ENCODE data around the gene RANBP9.

Gene RANBP9

DNA sequence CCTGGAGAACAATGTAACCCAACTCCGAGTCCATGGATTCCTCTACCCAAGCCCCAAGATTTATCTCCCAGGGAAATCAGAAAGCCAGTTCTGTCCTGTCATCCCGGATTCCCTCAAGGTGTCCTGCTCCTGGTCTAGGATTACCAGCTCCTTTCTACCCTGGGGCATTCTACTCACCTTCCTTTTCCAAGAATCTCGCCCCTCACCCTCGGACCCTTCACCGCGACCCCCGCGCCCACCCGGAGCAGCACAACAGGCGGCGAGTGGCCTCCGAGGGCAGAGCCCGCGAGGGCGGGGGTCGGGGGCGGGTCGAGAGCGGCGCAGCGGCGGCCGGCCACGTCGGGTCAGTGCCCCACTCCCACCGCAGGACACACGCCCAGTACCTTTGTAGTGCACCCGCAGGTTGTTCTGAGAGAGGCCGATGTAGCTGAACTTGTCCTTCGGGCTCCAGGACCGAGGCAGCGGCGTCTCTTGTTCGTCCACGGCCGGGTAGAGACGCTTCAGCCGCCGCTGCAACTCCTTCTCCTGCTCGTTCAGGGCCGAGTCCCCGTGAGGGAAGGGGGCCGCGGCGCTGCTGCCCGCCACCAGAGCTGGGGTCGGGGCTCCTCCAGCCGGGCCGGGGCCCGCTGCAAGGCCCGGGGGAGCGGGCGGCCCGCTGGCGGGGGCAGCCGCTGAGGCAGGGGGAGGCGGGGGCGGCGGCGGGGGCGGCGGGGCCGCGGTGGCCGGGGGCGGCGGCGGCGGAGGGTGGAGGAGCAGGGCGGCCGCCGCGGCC, 897 bp downstream of the RANBP9 start:
- DNase-seq: peak; percentile 57

- DNase-seq: peak; percentile 89
These were observed 1.7 kb downstream of the RANBP9 start for GRCh38 chr6:13709689-13710551.

DNA sequence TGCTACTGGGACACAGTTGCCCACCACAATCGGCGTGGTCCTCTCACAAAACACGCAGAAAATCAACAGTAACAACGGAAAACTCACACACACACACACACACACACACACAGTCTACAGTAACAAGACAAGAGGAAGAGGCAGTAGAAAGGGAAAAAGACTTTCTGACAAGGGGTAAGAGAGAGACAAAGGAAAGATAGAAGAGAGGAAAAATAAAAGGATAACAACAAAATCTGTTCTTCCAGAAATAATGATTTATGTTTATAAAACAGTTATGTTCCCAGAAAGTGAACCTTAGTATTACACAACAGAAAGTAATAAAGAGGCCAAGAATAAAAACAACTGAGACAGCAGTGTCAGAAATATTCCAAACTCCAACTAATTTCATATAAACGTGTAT, 2.9 kb downstream of the RANBP9 start:
- DNase-seq: peak; percentile 49

GRCh38 chr6:13703496-13703895, 8.1 kb downstream of the RANBP9 start:
- no peak for DNase-seq

DNA sequence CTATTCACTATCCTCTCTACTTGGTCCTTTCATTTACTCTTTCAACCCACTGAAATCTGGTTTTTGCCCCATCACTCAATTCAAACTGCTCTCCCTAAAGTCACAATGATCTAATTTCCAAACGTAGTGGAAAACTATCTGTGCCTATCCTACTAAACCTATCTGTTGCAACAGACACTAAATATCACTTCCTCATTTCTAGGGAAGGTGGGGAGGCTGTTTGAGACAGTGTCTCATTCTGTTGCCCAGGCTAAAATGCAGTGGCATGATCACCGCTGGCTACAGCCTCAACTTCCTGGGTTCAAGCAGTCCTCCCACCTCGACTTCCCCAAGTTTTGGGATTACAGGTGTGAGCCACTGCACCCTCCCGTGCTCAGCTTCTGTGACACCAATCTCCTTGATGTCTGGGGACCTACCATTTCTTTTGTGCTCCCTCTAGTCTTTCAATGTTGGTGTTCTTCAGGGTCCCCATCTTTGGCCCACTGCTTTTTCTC, 8.8 kb downstream of the RANBP9 start:
- peak; percentile 89 for DNase-seq

DNA sequence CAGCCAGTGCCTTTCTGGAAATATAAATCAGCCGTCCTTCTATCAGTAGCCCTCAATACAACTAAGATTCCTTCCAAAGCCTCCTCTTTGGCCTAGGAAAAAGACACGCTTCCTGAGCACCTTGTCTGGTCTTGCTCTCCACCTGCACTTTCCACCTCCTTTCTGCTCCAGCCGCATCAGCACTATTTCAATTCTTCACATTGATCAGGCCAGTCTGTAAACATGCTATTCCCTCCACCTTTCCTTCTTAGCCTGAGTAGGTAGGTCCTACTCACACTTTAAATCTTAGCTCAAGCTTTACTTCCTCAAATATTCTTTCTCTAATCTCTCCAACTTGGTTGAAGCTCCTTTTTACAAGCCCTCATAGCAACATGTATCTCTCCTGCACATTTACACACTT, 11.4 kb downstream of the RANBP9 start:
- peak; percentile 38 for DNase-seq

DNA sequence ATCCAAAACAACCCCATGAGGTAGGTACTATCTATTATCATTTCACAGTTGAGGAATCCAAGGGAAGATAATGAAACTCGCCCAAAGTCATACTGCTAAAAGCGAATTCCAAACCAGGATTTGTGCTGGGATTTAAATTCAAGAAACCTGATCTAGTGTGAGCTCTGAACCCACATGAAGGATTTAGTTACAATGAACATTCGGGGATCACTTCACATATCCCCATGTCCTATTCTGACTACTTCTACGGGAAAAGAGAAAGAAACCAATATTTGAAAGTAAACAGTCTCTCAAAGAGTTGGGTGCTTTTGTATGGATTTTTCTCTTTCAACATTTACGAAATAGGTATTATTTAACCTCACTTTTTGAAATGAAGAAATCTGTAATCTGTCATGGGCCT, 12.9 kb downstream of the RANBP9 start:
- no peak for DNase-seq

GRCh38 chr6:13697857-13698256, 13.8 kb downstream of the RANBP9 start:
- DNase-seq: no peak

DNA sequence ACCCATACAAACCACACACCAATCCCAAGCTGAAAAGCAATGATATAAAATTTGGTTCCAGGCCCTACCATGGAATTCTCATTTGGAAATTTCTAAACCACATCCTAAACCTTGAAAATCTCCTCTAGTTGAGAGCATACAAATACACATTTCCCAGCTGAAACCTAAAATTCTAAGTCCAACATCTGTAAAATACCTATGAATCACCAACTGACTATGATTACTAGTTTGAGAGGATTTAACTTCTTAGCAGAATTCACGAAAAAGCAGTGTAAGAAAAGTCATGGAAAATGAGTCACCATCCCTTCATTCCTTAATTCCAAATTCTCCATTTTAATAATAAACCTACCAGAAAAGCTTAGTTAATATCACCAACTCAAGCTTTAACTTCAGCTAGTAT, 15.4 kb downstream of the RANBP9 start:
- DNase-seq: no peak

- no peak for DNase-seq
These were observed 16.4 kb downstream of the RANBP9 start for GRCh38 chr6:13695252-13695651.

GRCh38 chr6:13694562-13694961, 17.1 kb downstream of the RANBP9 start:
- peak; percentile 42 for DNase-seq

GRCh38 chr6:13689511-13690256, 22.0 kb downstream of the RANBP9 start:
- DNase-seq: no peak

DNA sequence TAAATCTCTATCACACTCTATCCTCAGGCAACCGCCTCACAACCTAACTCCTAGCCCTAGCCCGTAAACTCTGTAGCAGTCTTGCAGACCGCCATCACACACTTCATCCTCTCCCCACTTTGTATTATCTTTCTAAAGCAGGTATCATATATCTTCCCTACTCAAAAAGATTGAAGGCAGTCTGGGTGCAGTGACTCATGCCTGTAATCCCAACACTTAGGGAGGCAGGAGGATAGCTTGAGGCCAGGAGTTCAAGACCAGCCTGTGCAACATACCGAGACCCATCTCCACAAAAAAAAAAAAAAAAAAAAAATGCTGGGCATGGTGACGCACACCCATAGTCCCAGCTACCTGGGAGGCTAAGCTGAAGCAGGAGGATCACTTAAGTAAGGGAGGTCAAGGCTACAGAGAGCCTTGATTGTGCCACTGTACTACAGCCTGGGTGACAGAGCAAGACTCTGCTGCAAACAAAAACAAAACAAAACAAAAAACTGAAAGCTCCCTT, 22.9 kb downstream of the RANBP9 start:
- DNase-seq: peak; percentile 44

- peak; percentile 50 for DNase-seq
These were observed 23.7 kb downstream of the RANBP9 start for GRCh38 chr6:13687917-13688351.

GRCh38 chr6:13684855-13685254, 26.8 kb downstream of the RANBP9 start:
- DNase-seq: no peak

DNA sequence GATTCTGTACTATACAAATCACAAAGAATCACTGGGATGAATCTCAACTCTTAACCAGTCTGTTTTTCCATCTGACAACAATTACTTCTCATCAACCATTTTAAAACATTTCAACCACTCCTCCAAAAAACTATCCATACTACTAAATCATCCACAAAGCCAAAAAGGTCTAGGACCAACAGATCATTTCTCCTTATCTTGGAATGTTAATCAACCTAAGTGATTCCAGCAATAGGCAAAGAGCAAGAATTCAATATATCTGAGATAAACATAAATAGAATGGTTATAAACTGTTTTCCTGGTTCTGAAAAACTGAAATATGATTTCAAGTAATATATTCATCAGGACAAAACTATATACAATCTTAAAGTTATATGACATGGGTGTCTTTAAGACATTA, 28.6 kb downstream of the RANBP9 start:
- DNase-seq: no peak

GRCh38 chr6:13682346-13682745, 29.3 kb downstream of the RANBP9 start:
- no peak for DNase-seq

- peak; percentile 54 for DNase-seq
These were observed 30.2 kb downstream of the RANBP9 start for GRCh38 chr6:13681305-13682061.

DNA sequence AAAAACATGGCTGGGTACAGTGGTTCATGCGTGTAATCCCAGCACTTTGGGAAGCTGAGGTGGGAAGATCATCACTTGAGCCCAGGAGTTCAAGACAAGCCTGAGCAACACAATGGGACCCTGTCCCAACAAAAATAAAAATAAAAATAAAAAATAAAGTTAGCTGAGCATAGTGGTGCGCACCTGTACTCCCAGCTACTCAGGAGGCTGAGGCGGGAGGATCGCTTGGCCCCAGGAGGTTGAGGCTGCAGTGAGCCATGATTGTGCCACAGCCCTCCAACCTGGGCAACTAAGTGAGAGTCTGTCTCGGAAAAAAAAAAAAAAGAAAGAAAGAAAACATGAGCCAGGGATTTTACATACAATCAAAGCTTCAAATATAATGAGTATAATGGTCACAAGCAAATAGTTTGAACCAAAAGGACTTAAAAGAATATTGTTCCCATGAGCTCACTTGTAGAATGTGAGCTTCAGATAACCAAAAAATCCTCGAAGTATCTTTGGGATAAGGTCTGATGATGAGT, 31.1 kb downstream of the RANBP9 start:
- DNase-seq: no peak

DNA sequence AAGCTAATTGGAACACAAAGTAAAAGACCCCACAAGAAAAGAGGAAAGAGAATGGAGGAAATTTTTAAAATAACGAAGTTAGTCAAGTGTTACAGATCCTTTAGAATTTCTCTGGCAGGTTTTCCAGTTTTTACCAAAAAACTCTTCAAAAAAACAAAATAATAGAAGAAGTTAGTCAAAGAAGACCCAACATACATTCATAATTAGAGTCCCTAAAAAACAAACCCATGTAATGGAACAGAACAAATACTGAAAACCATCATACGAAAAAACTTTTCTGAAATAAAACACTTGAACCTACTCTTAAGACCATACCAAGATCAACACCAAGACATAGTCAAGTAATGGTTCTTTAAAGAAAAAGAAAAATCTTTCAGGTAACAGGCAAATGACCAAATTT, 31.6 kb downstream of the RANBP9 start:
- no peak for DNase-seq

- DNase-seq: peak; percentile 92
These were observed 33.2 kb downstream of the RANBP9 start for GRCh38 chr6:13678255-13678983.
